Measurements from ENCODE around the gene GFOD1.

- TF ChIP-seq CTCF (IDR thresholded peaks at IDR 0.05): no peak
- no peak for TF ChIP-seq POLR2AphosphoS5 (IDR thresholded peaks at IDR 0.05)
- no peak for TF ChIP-seq POLR2A (IDR thresholded peaks at IDR 0.05)
Observed at GRCh38 chr6:13523826-13524622, 36.6 kb upstream of the GFOD1 start.
